MV-4-11 (cell line): ENCODE measurements around the gene RAB39A.

Source experiments
- DNase-seq: peaks from one replicate; lab custom pipeline; 2025; lab: John Stamatoyannopoulos, UW

RAB39A gene

DNA sequence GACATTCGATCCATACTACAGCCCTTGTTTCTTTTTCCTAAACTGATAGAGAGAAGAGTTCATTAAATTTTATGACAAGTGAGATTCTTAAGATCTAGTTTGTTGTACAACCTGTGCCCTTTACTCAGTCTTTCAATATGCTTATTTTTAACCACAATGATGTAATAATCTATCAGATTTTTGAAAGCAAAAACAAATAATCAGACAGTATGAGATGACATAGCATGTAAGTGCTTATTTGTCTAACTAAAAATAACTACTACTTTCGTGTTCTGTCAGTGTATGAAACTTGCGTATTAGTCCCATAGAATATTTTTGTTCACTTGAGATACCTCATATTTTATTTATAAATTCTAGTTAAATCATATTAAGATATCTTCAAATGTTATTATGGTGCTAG lies 33.2 kb downstream of the RAB39A start:
- DNase-seq = no peak

GRCh38 chr11:107962181-107962580 lies 33.9 kb downstream of the RAB39A start:
- no peak for DNase-seq

DNA sequence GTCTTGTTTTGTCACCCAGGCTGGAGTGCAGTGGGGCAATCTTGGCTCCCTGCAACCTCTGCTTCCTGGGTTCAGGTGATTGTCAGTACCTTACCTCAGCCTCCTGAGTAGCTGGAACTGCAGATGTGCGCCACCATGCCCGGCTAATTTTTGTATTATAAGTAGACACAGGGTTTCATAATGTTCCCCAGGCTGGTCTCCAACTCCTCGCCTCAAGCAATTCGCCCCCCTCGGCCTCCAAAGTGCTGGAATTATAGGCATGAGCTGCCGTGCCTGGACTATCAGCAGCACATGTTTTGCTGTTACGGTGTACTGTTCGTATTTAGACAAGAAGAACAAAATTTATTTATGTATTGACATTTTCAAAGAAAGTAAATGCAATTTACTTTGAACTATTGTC lies 34.8 kb downstream of the RAB39A start:
- DNase-seq = no peak

DNA sequence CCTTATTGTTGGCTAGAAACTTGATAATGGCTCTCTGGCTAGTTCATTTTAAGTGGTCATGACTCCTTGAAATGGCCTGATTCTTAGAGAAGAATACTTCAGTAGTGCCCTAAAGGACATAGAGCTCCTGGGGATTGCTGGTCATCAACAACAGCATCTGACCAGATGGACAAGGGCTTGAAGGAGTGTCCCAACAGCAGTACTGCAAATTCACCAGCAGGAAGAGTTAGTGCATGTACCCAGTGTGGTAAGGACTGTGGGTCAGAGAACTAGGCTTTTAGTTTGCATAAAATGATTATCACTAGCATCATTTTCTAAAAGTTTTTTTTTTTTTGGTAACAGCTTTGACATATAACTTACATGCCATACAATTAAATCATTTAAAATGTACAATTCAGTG lies 41.0 kb downstream of the RAB39A start:
- DNase-seq = no peak

GRCh38 chr11:107970049-107970448 lies 41.8 kb downstream of the RAB39A start:
- DNase-seq = no peak

DNA sequence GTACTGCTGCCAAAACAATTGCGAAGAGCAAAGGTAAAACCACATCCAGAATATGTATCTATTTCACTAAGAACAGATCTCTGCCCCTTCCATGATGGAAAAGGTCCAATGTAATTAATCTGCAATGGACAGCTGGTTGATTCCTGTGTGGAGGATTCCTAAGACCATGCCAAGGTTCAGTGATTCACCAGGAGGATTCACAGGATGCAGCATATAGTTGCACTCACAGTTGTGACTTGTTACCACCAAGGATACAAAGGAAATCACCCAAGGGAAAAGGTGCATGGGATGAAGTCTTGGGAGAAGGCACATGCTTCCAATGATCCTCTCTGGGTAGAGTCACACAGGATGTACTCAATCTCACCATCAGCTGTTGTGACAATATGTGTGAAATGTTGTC lies 45.4 kb downstream of the RAB39A start:
- DNase-seq = no peak

- peak; percentile 98 for DNase-seq
Measured at GRCh38 chr11:107988397-107989158, 60.3 kb downstream of the RAB39A start.

GRCh38 chr11:107991868-107992414 lies 63.7 kb downstream of the RAB39A start:
- no peak for DNase-seq

- no peak for DNase-seq
Measured at GRCh38 chr11:107996006-107996776, 67.9 kb downstream of the RAB39A start.

GRCh38 chr11:107998761-107999160 lies 70.5 kb downstream of the RAB39A start:
- no peak for DNase-seq

DNA sequence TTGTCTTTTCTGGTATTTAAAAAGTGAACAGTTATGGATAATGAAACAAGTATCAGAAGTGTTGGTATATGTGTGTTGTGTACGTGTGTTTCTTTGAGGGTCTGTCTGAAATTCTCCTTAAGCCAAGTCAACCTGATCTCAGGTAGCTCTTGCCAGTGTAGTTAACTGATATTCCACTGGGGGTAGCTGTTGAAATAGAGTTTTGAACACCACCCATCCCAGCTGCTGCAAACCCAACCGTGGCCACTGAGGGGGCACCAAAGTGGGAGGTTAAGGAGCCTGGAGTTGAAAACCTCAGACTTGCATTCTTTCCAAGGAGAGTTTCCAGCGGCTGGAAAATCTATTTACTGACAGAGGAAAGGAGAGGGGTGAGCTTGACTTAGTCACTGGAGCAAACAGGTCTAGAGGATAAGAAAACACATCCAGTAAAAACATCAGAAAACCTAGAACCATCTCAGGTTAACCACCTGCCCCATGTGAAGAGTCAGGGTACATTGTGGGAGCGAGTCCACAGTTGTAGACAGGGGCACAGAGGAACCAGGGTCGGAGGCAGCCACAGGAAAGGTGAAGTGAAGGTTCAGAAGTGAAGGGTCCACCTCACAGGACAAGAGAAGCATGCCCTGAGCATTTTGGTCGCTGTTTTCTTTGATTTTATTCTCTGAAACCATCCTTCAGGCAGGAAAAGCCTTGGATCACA lies 71.7 kb downstream of the RAB39A start:
- peak; percentile 45 for DNase-seq

DNA sequence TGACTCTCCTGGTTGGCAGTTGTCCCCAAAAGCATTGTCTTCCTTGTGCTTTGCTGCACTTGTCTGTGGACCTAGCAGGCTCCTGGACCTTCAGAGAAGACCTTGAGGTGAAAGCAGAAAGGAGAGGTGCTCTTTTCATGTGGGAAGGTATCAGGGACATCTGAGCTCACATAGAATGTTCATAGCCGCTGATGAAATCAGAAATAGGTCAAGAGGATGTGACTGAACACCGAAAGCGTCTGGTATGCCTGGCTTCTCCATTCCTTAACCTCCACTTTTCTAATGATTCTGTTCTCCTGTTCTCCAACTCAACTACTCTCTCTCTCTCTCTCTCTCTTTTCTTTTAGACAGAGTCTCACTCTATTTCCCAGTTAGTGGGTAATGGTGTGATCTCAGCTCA lies 74.2 kb downstream of the RAB39A start:
- DNase-seq = no peak

DNA sequence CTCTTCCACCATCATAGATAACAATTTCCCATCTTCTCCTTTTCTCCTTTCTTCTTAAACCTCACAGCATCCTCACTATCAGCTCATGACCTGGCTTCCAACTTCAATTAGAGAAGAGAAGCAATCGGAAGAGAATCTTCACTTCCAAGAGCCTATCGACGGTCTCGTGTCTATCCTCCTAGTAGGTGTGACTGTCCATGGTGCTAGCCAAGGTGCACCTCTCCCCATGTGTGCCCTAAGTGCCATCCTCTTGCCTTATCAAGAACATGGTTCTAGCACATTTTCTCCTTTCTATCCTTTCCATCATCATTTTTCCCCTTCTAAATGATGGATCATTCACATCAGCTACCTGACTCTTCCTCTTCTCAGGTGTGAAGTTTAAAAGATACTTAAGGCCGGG lies 75.4 kb downstream of the RAB39A start:
- DNase-seq = no peak

GRCh38 chr11:108007819-108008218 lies 79.6 kb downstream of the RAB39A start:
- DNase-seq = no peak

- DNase-seq = peak; percentile 86
Measured at GRCh38 chr11:108008656-108009496, 80.6 kb downstream of the RAB39A start, which contains the start of gene CUL5. Gene CUL5, plus strand, starts transcription at chr11:108008898. Its CDS starts 451 bp downstream, at chr11:108009349.

DNA sequence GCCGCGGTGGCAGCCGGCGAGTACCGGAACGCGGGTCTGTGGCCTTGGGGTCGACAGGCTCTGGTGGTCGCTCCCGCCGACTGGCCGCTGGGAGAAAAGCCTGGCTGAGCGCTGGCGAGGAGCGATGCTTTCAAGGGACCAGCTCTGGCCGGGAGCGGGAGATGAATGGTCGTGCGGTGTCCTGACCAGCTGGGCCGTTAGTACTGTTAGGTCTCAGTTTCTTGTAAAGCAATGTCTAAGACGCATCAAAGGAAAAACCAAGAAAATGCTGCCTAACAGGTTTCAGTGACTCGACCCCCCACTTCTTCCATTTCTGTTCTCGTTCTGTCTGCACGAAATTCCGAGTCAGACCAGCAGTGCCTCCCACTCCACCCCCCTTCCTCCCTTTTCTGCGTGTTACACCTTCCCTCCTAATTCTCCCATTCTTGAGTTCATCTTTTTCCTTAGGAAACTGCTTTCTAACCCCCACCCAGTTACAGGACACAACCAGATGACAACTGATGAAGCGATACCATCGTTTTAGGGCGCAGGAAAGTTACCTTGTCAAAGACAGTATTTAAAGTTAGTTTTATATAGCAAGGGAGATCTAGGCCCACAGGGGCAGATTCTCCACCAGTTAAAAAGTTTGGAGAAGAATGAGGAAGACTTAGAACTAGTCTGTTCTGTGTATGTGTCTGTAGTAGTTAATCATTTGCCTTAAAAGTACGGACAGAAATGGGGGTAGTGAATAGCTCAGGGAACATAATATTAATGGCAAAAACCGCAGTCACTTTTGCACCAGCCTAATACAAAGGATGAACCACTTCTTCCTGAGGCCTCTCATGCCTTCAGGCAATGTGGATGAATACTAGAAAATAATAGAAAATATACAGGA lies 81.5 kb downstream of the RAB39A start:
- DNase-seq = no peak

GRCh38 chr11:108012139-108012725 lies 84.0 kb downstream of the RAB39A start:
- DNase-seq = no peak
